Measurements from ENCODE around the gene CACNA1D. TPM values are rescaled to one million over a fixed set of nuclear protein-coding genes. Genes with fewer than 3 reads are reported as not detected.

Gene CACNA1D
- total RNA-seq, 2 experiments from 2014 or later = 0.31 to 0.32 TPM

DNA sequence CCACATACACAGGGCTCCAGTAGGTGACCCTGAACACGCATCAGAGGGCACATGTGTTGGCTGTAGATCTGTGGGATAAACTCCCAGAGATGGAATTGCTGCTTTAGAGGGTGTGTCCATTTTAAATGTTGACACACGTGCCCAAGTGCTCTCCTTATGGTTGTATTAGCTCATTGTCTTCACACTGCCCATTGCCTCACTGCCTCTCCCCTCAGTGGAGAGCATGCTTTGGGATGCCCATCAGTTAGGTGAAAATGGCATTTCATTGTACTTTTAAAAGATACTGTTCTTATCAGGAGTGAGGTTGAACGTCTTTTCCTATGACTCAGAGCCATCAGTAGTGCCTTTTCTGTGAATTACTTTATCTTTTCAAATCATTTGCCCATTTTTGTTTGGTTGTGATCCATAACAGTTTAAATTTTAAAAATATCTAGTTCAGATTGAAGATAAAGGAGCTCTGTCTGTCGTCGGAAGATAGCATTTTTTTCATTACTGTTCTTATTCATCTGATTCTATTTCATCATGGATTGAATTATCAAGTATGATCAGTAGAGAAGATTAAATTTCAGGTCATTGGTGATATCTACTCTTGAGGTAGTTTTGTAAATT is 231.1 kb downstream of the CACNA1D start:
- Mint-ChIP-seq H3K36me3 (ENCODE audit: low read depth) (no peaks in the 10 kb centered on the region), H3K9me3 (ENCODE audit: insufficient read depth) (no peaks in the 10 kb centered on the region), H3K4me1 (ENCODE audit: low read depth) (no peaks in the 10 kb centered on the region), H3K4me3 (no peak overlapping the region), H3K27me3 (ENCODE audit: low read depth) (peaks cover 30% of the 10 kb centered on the region), H3K27ac (no peak overlapping the region)
- POLR2A ChIA-PET = no interaction called here
- ATAC-seq (no peak), DNase-seq (no peak)
- CTCF ChIA-PET = no interaction called here

DNA sequence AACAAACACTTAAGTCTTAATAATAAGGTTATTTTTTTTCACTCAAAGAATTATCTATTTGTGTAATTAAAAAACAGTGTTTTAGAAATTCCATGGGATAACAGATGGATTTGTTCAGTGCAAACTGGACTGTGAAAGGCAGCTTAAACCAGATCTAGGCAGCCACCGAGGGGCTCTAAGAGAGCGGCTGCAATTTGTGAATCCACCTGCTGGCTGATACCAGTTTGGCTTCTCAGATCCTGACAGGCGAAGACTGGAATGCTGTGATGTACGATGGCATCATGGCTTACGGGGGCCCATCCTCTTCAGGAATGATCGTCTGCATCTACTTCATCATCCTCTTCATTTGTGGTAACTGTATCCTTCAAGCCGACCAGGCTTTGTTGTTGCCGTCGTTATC is 232.2 kb downstream of the CACNA1D start:
- Mint-ChIP-seq H3K27me3 (ENCODE audit: low read depth) (peaks cover 30% of the 10 kb centered on the region), H3K4me1 (ENCODE audit: low read depth) (no peaks in the 10 kb centered on the region), H3K9me3 (ENCODE audit: insufficient read depth) (no peaks in the 10 kb centered on the region), H3K27ac (no peak overlapping the region), H3K4me3 (no peak overlapping the region), H3K36me3 (ENCODE audit: low read depth) (no peaks in the 10 kb centered on the region)
- ChIA-PET POLR2A (no interaction called here), CTCF (no interaction called here)
- DNase-seq = no peak
- no peak for ATAC-seq

DNA sequence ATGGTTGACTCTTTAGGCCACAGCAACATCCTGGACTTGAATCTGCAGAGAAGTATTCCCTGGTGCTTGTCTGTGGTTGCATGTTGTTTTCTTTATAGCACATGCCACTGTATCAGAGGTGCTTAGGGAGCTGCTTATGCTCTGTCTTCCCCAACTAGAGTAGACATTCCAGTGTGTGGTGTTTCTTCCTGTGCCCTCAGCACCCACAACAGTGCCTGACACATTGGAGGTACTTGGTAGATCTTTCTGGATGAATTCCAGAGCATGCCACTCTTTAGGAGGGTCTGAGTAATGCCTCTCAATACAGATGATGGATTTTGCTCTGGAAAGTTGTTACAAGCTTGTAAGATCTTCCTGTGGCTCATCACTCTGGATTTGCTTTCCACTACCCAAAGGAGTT is 234.2 kb downstream of the CACNA1D start:
- DNase-seq (no peak), ATAC-seq (no peak)
- Mint-ChIP-seq H3K36me3 (ENCODE audit: low read depth) (no peaks in the 10 kb centered on the region), H3K9me3 (ENCODE audit: insufficient read depth) (no peaks in the 10 kb centered on the region), H3K27me3 (ENCODE audit: low read depth) (peaks cover 24% of the 10 kb centered on the region), H3K27ac (no peak overlapping the region), H3K4me3 (no peak overlapping the region), H3K4me1 (ENCODE audit: low read depth) (no peaks in the 10 kb centered on the region)
- ChIA-PET CTCF (interaction anchor here (0.8 kb wide), 1 partner anchor 19 kb away, joined by 3 read pairs; no protein-coding TSS in a partner anchor), POLR2A (no interaction called here)

DNA sequence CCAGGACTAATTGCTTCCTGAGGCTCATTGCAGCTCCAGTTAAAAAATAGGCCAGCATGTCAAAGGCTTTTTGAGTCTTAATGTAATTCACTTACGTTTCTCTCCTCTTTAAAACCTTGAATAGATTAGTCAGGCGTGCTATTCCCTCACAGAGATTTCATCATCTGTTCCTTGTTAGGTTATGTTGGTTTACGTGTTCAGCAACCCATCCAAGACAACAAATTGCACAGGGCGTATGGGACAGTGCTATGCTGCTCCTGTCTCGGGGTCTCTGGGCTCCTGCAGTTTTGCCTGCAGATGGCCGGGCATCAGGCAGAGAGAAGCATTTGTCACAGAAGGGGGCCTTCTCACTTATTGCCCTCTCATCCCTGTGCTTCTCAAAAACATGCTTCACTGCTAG is 234.7 kb downstream of the CACNA1D start:
- Mint-ChIP-seq H3K9me3 (ENCODE audit: insufficient read depth) (no peaks in the 10 kb centered on the region), H3K27ac (no peak overlapping the region), H3K27me3 (ENCODE audit: low read depth) (peaks cover 20% of the 10 kb centered on the region), H3K36me3 (ENCODE audit: low read depth) (no peaks in the 10 kb centered on the region), H3K4me3 (no peak overlapping the region), H3K4me1 (ENCODE audit: low read depth) (no peaks in the 10 kb centered on the region)
- CTCF ChIA-PET = interaction anchor here (0.6 to 0.8 kb wide), 2 partner anchors 11 to 19 kb away, joined by 3 read pairs; no protein-coding TSS in a partner anchor
- POLR2A ChIA-PET = no interaction called here
- ATAC-seq = no peak
- DNase-seq = no peak

DNA sequence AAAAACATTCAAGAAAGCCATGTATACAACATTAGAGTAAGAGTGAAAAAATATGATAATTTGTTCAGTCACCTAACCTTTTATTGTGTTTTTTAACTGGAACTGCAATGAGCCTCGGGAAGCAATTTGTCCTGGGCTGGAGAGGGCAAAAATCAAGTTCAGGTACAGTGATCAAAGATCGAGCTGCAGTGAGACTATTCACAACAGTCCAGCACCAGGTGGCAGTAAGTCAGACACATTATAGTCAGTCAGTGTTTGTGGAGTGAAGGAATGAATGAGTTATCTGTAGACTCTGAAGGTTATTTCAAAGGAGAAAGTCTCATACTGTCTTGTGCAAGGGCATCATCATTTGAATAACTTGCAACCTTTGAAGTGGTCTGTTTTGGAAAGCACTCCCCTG is 235.2 kb downstream of the CACNA1D start:
- H3K4me1 Mint-ChIP-seq (ENCODE audit: low read depth) = no peaks in the 10 kb centered on the region
- peaks cover 16% of the 10 kb centered on the region for H3K27me3 Mint-ChIP-seq (ENCODE audit: low read depth)
- no peaks in the 10 kb centered on the region for H3K9me3 Mint-ChIP-seq (ENCODE audit: insufficient read depth)
- no peak for DNase-seq
- no peaks in the 10 kb centered on the region for H3K36me3 Mint-ChIP-seq (ENCODE audit: low read depth)
- H3K4me3 Mint-ChIP-seq = no peak overlapping the region
- H3K27ac Mint-ChIP-seq = no peak overlapping the region
- ChIA-PET POLR2A (no interaction called here), CTCF (interaction anchor here (0.6 to 0.8 kb wide), 2 partner anchors 11 to 20 kb away, joined by 3 read pairs; no protein-coding TSS in a partner anchor)
- no peak for ATAC-seq

DNA sequence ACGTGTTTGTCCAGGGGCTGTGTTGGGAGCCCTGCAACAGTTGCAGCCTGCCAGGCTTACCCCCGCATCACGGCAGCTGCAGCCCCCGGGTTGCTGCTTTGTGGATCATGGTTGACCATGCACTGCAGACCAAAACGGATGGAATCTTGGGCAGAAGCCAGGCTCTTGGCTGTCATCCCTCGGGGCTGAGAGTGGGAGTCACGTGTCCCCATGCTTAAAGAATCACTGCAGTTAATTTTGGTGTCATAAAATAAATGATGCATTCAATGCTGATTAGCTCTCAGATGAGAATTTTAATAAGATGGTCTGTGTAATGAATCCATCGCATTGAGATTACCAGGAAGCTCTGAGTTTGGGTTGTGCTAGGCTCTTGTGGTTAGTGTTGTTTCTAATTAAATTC is 236.2 kb downstream of the CACNA1D start:
- DNase-seq = no peak
- CTCF ChIA-PET = no interaction called here
- no peak for ATAC-seq
- Mint-ChIP-seq H3K4me1 (ENCODE audit: low read depth) (no peaks in the 10 kb centered on the region), H3K36me3 (ENCODE audit: low read depth) (no peaks in the 10 kb centered on the region), H3K27ac (no peak overlapping the region), H3K27me3 (ENCODE audit: low read depth) (peaks cover 10% of the 10 kb centered on the region), H3K4me3 (no peak overlapping the region), H3K9me3 (ENCODE audit: insufficient read depth) (no peaks in the 10 kb centered on the region)
- POLR2A ChIA-PET = no interaction called here

DNA sequence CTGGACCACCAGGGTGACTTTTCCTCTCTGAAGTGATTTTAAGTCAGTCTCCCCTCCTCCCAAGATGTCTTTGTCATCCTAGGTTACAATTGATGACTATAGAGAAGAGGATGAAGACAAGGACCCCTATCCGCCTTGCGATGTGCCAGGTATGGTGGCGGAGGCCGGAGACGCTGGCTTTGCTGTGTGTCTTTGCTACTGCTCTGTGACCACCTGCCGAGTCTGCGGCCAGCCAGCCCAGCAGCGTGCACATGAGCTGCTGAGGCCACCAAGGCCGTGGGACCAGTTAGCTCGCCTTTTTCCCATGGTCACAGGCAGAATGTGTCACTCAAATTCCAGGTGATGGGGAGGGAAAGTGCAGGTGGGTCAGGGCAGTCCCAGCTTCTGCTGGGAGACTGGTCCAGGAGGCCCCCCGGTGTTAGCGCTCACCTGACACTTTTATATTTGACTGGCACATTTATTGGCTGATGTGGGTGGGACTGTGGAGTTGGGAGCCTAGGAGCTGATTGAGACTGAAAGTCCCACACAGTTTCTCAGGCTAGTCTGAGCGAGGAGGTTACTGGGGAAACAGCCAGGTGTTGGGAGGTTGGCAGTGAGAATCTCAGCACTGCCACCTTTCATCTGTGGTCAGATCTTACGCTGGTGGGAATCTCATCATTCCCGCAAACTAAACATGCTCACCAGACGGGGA is 237.7 kb downstream of the CACNA1D start:
- H3K27me3 Mint-ChIP-seq (ENCODE audit: low read depth) = peaks cover 6% of the 10 kb centered on the region
- H3K9me3 Mint-ChIP-seq (ENCODE audit: insufficient read depth) = no peaks in the 10 kb centered on the region
- ChIA-PET POLR2A (no interaction called here), CTCF (no interaction called here)
- H3K36me3 Mint-ChIP-seq (ENCODE audit: low read depth) = no peaks in the 10 kb centered on the region
- no peak overlapping the region for H3K27ac Mint-ChIP-seq
- ATAC-seq (no peak), DNase-seq (no peak)
- no peaks in the 10 kb centered on the region for H3K4me1 Mint-ChIP-seq (ENCODE audit: low read depth)
- no peak overlapping the region for H3K4me3 Mint-ChIP-seq

DNA sequence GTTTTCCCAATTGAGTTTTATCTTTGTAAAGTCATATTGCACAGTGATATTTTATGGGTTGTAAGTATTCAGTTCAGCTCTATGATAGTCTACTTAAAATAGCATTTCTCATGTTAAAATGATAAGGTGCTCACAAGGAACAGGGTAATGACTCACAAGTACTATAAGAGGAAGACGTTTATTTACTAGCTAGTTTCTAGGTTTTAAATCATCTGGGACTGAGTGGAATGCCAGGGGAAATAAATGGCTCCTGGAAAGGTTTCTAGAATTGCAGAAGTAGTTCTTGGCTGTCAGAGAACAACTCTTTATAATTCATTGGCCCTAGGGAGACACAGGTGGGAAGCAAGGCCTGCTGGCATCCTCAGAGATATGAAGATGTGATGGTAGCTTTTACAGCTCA is 239.0 kb downstream of the CACNA1D start:
- H3K4me1 Mint-ChIP-seq (ENCODE audit: low read depth) = no peaks in the 10 kb centered on the region
- ATAC-seq (no peak), DNase-seq (no peak)
- no peak overlapping the region for H3K4me3 Mint-ChIP-seq
- ChIA-PET POLR2A (no interaction called here), CTCF (no interaction called here)
- no peaks in the 10 kb centered on the region for H3K36me3 Mint-ChIP-seq (ENCODE audit: low read depth)
- no peak overlapping the region for H3K27ac Mint-ChIP-seq
- H3K27me3 Mint-ChIP-seq (ENCODE audit: low read depth) = peaks cover 4% of the 10 kb centered on the region
- H3K9me3 Mint-ChIP-seq (ENCODE audit: insufficient read depth) = no peaks in the 10 kb centered on the region

DNA sequence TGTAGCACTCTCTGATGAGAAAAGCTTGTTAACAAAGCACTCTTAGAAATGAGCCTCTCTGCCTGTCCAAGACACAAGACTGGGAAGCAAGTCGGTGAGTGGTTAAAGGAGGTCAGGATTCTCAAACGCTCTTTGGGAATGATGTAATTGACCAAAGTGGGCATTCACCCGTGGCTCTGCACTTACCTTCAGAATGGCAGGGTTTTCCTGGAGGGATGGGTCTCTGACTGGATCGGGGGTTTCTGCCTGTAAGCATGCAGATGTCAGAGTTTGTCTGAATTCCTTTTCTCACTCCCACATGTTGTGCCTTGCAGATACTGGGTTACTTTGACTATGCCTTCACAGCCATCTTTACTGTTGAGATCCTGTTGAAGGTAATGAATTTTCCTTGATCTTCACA is 245.6 kb downstream of the CACNA1D start:
- Mint-ChIP-seq H3K27ac (no peak overlapping the region), H3K36me3 (ENCODE audit: low read depth) (no peaks in the 10 kb centered on the region), H3K9me3 (ENCODE audit: insufficient read depth) (no peaks in the 10 kb centered on the region), H3K27me3 (ENCODE audit: low read depth) (peaks cover 5% of the 10 kb centered on the region), H3K4me1 (ENCODE audit: low read depth) (no peaks in the 10 kb centered on the region), H3K4me3 (no peak overlapping the region)
- DNase-seq = no peak
- no peak for ATAC-seq
- ChIA-PET CTCF (interaction anchor here (0.7 kb wide), 1 partner anchor 11 kb away, joined by 3 read pairs; no protein-coding TSS in a partner anchor), POLR2A (no interaction called here)

DNA sequence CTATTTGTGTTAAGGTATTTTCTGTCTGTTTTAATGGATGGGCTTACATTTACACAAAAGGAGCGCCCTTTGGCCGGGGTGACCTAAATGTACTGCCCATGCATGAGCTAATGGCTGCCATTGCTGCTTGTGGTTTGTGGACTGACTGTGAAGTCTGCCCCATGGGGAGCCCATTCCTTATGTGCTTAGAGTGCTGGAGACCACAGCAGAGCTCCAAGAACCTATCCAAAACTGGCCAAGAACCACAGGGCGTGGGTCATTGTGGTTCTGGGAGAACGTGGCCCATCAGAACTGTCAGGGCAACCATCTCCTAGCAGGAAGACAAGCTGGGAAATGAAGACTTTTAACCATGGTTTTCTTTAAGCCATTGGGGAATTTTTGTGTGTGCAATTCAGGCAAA is 246.5 kb downstream of the CACNA1D start:
- Mint-ChIP-seq H3K9me3 (ENCODE audit: insufficient read depth) (no peaks in the 10 kb centered on the region), H3K4me1 (ENCODE audit: low read depth) (no peaks in the 10 kb centered on the region), H3K4me3 (no peak overlapping the region), H3K36me3 (ENCODE audit: low read depth) (no peaks in the 10 kb centered on the region), H3K27me3 (ENCODE audit: low read depth) (peaks cover 5% of the 10 kb centered on the region), H3K27ac (no peak overlapping the region)
- ChIA-PET CTCF (no interaction called here), POLR2A (no interaction called here)
- DNase-seq = no peak
- ATAC-seq = no peak

DNA sequence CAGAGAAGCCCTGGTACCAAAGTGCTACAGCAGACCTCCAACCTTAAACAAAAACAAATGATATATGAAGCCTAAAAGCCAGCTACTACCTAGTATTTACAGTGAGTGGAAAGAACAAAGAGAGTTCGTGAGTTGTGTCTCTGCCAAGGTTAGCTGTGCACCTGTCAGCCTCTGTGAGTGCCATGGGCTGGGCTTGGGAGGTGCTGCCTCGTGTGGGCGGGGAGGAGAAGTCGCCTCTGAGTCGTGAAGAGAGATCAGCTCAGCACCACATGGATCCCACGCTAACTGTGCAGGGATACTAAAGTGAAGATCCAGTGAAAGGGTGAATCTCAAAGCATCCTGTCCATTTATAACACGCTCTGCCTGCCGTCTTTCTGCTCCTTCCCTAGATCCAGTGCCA is 249.9 kb downstream of the CACNA1D start:
- DNase-seq = no peak
- ChIA-PET CTCF (no interaction called here), POLR2A (no interaction called here)
- Mint-ChIP-seq H3K36me3 (ENCODE audit: low read depth) (no peaks in the 10 kb centered on the region), H3K4me3 (no peak overlapping the region), H3K4me1 (ENCODE audit: low read depth) (no peaks in the 10 kb centered on the region), H3K27me3 (ENCODE audit: low read depth) (peaks cover 5% of the 10 kb centered on the region), H3K9me3 (ENCODE audit: insufficient read depth) (no peaks in the 10 kb centered on the region), H3K27ac (no peak overlapping the region)
- no peak for ATAC-seq

DNA sequence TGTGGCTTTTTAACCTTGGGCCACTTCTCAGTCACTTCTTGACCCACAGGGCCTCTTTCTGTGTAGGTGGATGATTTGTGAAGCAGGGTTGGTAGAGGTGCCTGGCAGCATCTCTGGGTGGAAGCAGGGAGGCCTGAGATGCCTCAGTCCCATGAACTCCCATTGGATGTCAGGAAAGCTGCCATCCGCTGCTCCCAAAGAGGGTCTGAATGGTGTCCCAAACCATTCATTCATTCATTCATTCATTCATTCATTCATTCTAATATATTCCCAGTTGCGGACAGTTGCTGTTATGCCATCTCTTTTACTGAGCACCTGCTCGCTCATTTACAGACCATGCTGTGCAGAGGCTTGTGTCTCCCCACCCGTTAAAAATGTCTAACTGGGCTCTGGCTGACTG is 253.1 kb downstream of the CACNA1D start:
- H3K27ac Mint-ChIP-seq = no peak overlapping the region
- no peak for ATAC-seq
- no peaks in the 10 kb centered on the region for H3K9me3 Mint-ChIP-seq (ENCODE audit: insufficient read depth)
- H3K4me3 Mint-ChIP-seq = no peak overlapping the region
- no peaks in the 10 kb centered on the region for H3K36me3 Mint-ChIP-seq (ENCODE audit: low read depth)
- CTCF ChIA-PET = no interaction called here
- POLR2A ChIA-PET = no interaction called here
- peaks cover 2% of the 10 kb centered on the region for H3K4me1 Mint-ChIP-seq (ENCODE audit: low read depth)
- DNase-seq = no peak
- peaks cover 4% of the 10 kb centered on the region for H3K27me3 Mint-ChIP-seq (ENCODE audit: low read depth)
